DND-41 (cell line): ENCODE results near the gene MCC.

Experiments used
- CTCF ChIP-seq: IDR thresholded peaks from 2 replicates; pipeline ENCODE4 v1.5.1; 2012; ENCODE audit warnings: borderline replicate concordance, low read length, moderate library complexity, mild to moderate bottlenecking; ENCODE audit not compliant: poor library complexity, severe bottlenecking; ENCODE audit errors: extremely low read depth
- EZH2 ChIP-seq: IDR thresholded peaks from 3 replicates; pipeline ENCODE4 v1.6.1; 2012; ENCODE audit warnings: borderline replicate concordance, low read depth, mild to moderate bottlenecking, moderate library complexity, low read length, inconsistent platforms; ENCODE audit not compliant: severe bottlenecking

GRCh38 chr5:113199122-113199905, 288.9 kb downstream of the MCC start:
- TF ChIP-seq CTCF: no peak
- TF ChIP-seq EZH2: no peak
